Vagina (tissue), 2 donors: ENCODE measurements around the gene DLG3.

Experiments
- CTCF ChIP-seq, 3 experiments: fragments of 450-650 bp in 2 of 3; fragments of 200-600 bp in 1 of 3; sonication (generic) in 1 of 3; IDR thresholded peaks; one replicate each; pipeline ENCODE4 v1.5.1; 2017 to 2019; ENCODE audit warnings: antibody characterized with exemption in 3 of 3, mild to moderate bottlenecking in 2 of 3, moderate library complexity in 2 of 3
- POLR2AphosphoS5 ChIP-seq, 2 donors: sonication (generic); formaldehyde crosslinking; IDR thresholded peaks; one replicate each; pipeline ENCODE4 v1.9.0; 2017; ENCODE audit warnings: antibody characterized with exemption in 2 of 2, mild to moderate bottlenecking in 2 of 2, low read depth in 1 of 2; ENCODE audit not compliant: insufficient read depth in 1 of 2

- TF ChIP-seq CTCF (IDR thresholded peaks at IDR 0.05) (no peak), POLR2AphosphoS5 (IDR thresholded peaks at IDR 0.05; ENCODE audit: insufficient read depth in 1 of 2, low read depth in 1 of 2) (no peak)
These were observed 19.8 kb upstream of the DLG3 start for GRCh38 chrX:70424801-70425200.
